ENCODE measurements around the gene RPRD2. TPM values are rescaled to one million over a fixed set of nuclear protein-coding genes. Genes with fewer than 3 reads are reported as not detected.

The RPRD2 gene
- polyA plus RNA-seq, 1 donor from 2014 or later: 8.6 TPM

- Histone ChIP-seq H3K79me2 (replicated peaks; ENCODE audit: insufficient read depth, low read length) (peaks cover 52% of the 10 kb centered on the region), H3K27me3 (ENCODE audit: insufficient read depth, low read depth, low read length) (no peaks in the 10 kb centered on the region), H3K4me3 (ENCODE audit: low read length) (no peak overlapping the region), H3K4me2 (ENCODE audit: low read length) (no peak overlapping the region), H4K20me1 (ENCODE audit: insufficient read depth) (no peaks in the 10 kb centered on the region), H3K9ac (ENCODE audit: low read length) (no peak overlapping the region), H3K36me3 (ENCODE audit: insufficient read depth, low read length) (no peaks in the 10 kb centered on the region), H3K27ac (ENCODE audit: low read length) (no peak overlapping the region), H3K9me3 (ENCODE audit: low read length) (no peaks in the 10 kb centered on the region), H3F3A (ENCODE audit: insufficient read depth, low read length, poor library complexity, severe bottlenecking) (no peaks in the 10 kb centered on the region), H3K9me2 (ENCODE audit: insufficient read depth, low read length) (no peaks in the 10 kb centered on the region), H2AFZ (ENCODE audit: low read depth, low read length) (no peak overlapping the region)
- TF ChIP-seq MXI1 (conservative IDR thresholded peaks at IDR 0.05; ENCODE audit: poor library complexity, severe bottlenecking) (no peak), SMC3 (conservative IDR thresholded peaks at IDR 0.05; ENCODE audit: poor library complexity) (no peak), RAD21 (conservative IDR thresholded peaks at IDR 0.05) (no peak), REST (IDR thresholded peaks at IDR 0.05; ENCODE audit: borderline replicate concordance) (no peak), EP300 (conservative IDR thresholded peaks at IDR 0.05; ENCODE audit: poor library complexity, severe bottlenecking) (no peak), EZH2 (IDR thresholded peaks at IDR 0.05; ENCODE audit: borderline replicate concordance, insufficient read depth, low read length, poor library complexity, severe bottlenecking) (no peak), TAF1 (IDR thresholded peaks at IDR 0.05; ENCODE audit: low read depth) (no peak), POLR2AphosphoS5 (IDR thresholded peaks at IDR 0.05) (no peak)
- TF ChIP-seq, protein P1, sequence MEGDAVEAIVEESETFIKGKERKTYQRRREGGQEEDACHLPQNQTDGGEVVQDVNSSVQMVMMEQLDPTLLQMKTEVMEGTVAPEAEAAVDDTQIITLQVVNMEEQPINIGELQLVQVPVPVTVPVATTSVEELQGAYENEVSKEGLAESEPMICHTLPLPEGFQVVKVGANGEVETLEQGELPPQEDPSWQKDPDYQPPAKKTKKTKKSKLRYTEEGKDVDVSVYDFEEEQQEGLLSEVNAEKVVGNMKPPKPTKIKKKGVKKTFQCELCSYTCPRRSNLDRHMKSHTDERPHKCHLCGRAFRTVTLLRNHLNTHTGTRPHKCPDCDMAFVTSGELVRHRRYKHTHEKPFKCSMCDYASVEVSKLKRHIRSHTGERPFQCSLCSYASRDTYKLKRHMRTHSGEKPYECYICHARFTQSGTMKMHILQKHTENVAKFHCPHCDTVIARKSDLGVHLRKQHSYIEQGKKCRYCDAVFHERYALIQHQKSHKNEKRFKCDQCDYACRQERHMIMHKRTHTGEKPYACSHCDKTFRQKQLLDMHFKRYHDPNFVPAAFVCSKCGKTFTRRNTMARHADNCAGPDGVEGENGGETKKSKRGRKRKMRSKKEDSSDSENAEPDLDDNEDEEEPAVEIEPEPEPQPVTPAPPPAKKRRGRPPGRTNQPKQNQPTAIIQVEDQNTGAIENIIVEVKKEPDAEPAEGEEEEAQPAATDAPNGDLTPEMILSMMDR (IDR thresholded peaks at IDR 0.05; ENCODE audit: poor library complexity, severe bottlenecking): no peak
These were observed 24.3 kb downstream of the RPRD2 start for GRCh38 chr1:150388241-150388640.

DNA sequence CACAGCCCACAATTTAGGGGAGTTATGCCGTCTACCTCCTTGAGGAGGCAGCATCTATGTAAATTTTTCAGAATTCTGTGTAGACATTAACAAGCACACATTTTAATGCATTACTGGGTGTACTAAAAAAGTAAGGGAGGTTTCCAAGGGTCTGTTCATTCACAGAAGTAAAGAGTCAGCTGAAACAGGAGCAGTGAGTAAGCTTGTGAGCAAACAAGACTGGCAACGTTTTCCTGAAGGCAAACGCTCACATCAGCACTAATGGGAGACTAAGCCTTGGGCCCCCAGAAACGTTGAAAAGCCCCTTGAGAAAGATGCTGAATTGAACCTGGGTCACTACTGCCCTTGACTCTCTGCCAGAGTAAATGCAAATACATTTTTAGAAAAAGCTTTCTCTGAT is 25.7 kb downstream of the RPRD2 start:
- TF ChIP-seq TAF1 (IDR thresholded peaks at IDR 0.05; ENCODE audit: low read depth) (no peak), MXI1 (conservative IDR thresholded peaks at IDR 0.05; ENCODE audit: poor library complexity, severe bottlenecking) (no peak), EZH2 (IDR thresholded peaks at IDR 0.05; ENCODE audit: borderline replicate concordance, insufficient read depth, low read length, poor library complexity, severe bottlenecking) (no peak), EP300 (conservative IDR thresholded peaks at IDR 0.05; ENCODE audit: poor library complexity, severe bottlenecking) (no peak), POLR2AphosphoS5 (IDR thresholded peaks at IDR 0.05) (no peak), SMC3 (conservative IDR thresholded peaks at IDR 0.05; ENCODE audit: poor library complexity) (no peak), REST (IDR thresholded peaks at IDR 0.05; ENCODE audit: borderline replicate concordance) (no peak), RAD21 (conservative IDR thresholded peaks at IDR 0.05) (no peak)
- TF ChIP-seq, protein P1 (IDR thresholded peaks at IDR 0.05; ENCODE audit: poor library complexity, severe bottlenecking): no peak
- H3K27me3 ChIP-seq (ENCODE audit: insufficient read depth, low read depth, low read length): no peaks in the 10 kb centered on the region
- no peak overlapping the region for H3K27ac ChIP-seq (ENCODE audit: low read length)
- H3K36me3 ChIP-seq (ENCODE audit: insufficient read depth, low read length): no peaks in the 10 kb centered on the region
- H3K79me2 ChIP-seq (replicated peaks; ENCODE audit: insufficient read depth, low read length): peaks cover 51% of the 10 kb centered on the region
- no peak overlapping the region for H3K4me3 ChIP-seq (ENCODE audit: low read length)
- H3K4me2 ChIP-seq (ENCODE audit: low read length): no peak overlapping the region
- H3K9me3 ChIP-seq (ENCODE audit: low read length): no peaks in the 10 kb centered on the region
- no peaks in the 10 kb centered on the region for H3K9me2 ChIP-seq (ENCODE audit: insufficient read depth, low read length)
- H2AFZ ChIP-seq (ENCODE audit: low read depth, low read length): no peak overlapping the region
- no peaks in the 10 kb centered on the region for H3F3A ChIP-seq (ENCODE audit: insufficient read depth, low read length, poor library complexity, severe bottlenecking)
- no peaks in the 10 kb centered on the region for H4K20me1 ChIP-seq (ENCODE audit: insufficient read depth)
- no peak overlapping the region for H3K9ac ChIP-seq (ENCODE audit: low read length)
